Adrenal gland (tissue), 12 donors: ENCODE measurements around the gene EIF1B. TPM values are rescaled to one million over a fixed set of nuclear protein-coding genes. Genes with fewer than 3 reads are reported as not detected.
"Not testable (repeated sequence)": the region's sequence is repeated elsewhere in the genome, so short reads cannot be mapped to it uniquely, and the experiment has no call there.

Experiments used
- DNase-seq, 7 donors: peaks; one replicate each; pipeline ENCODE4 v3.0.0-alpha.2; 2019 to 2020
- H3K27ac ChIP-seq, 5 donors: fragments of 200-600 bp; sonication (generic) in 4 of 5; 1 replicate in 3 of 5; 2 replicates in 2 of 5; pipeline versions ENCODE4 v1.5.1 to v1.8.0; 2016 to 2020; ENCODE audit warnings: mild to moderate bottlenecking in 1 of 5
- H3K27me3 ChIP-seq: fragments of 200-600 bp; 2 replicates; pipeline ENCODE4 v1.8.0; 2021
- H3K36me3 ChIP-seq, 2 donors: fragments of 200-600 bp; replicated peaks in 1 of 2; 1 replicate in 1 of 2; 2 replicates in 1 of 2; pipeline versions ENCODE4 v1.5.1 to v1.8.0; 2018 to 2022
- H3K4me1 ChIP-seq, 2 donors: fragments of 200-600 bp; replicated peaks in 1 of 2; 1 replicate in 1 of 2; 2 replicates in 1 of 2; pipeline versions ENCODE4 v1.5.1 to v1.8.0; 2018 to 2021
- H3K4me3 ChIP-seq, 4 donors: fragments of 200-600 bp; sonication (generic) in 3 of 4; one replicate each; pipeline ENCODE4 v1.5.1; 2016 to 2018
- H3K9me3 ChIP-seq, 3 donors: fragments of 200-600 bp; sonication (generic) in 1 of 3; replicated peaks in 1 of 3; 1 replicate in 2 of 3; 2 replicates in 1 of 3; pipeline versions ENCODE4 v1.5.1 to v1.8.0; 2016 to 2021
- POLR2A ChIP-seq, 2 donors: fragments of 450-650 bp; IDR thresholded peaks; one replicate each; pipeline ENCODE4 v1.6.1; 2017; ENCODE audit warnings: antibody characterized with exemption in 2 of 2, mild to moderate bottlenecking in 2 of 2, moderate library complexity in 1 of 2
- WGBS, 4 donors: extraction: QIAGEN DNeasy Blood & Tissue Kit in 2 of 4; methylation state at CpG; one replicate each; pipeline versions ENCODE4 v1.1.5 to v1.1.7; 2013 to 2017; 5-methylcytosine and 5-hydroxymethylcytosine counted together
- intact Hi-C, 2 donors: fragments of 100-400 bp; cut with DNase I; formaldehyde crosslinking; loops; one replicate each; pipeline versions ENCODE4 v1.14.1 to v1.15.0; 2022 to 2023
- polyA plus RNA-seq, 3 donors: library from polyadenylated mRNA; stranded (reverse); fragments of 200-250 nt in 2 of 3; fragments of 350-450 nt in 1 of 3; fragmentation: Illumina TruSeq in 1 of 3; extraction: RNeasy Lipid Tissue Mini Kit (QIAGEN cat#74804) in 1 of 3; gene quantifications; one replicate each; pipeline ENCODE4 v1.2.3, GENCODE V29; 2013 to 2014
- total RNA-seq, 9 donors: library from RNA; depleted of rRNA in 4 of 9; stranded (reverse); fragments of >200 nt in 4 of 9; fragments of 120-200 nt in 1 of 9; fragmentation: NEBNext Ultra II Directional in 1 of 9; extraction: Animal tissue kit (Norgen Biotek cat#: 25700) in 1 of 9; gene quantifications; one replicate each; pipeline versions ENCODE4 v1.1.0 to v1.2.4, GENCODE V29; 2013 to 2023
- TF ChIP-seq, protein P1 (sequence below), 6 experiments: fragments of 450-650 bp in 4 of 6; fragments of 200-600 bp in 2 of 6; sonication (generic) in 1 of 6; IDR thresholded peaks; 1 replicate in 5 of 6; 2 replicates in 1 of 6; pipeline versions ENCODE4 v1.5.1 to v1.8.0; 2016 to 2021; ENCODE audit warnings: antibody characterized with exemption in 6 of 6, mild to moderate bottlenecking in 2 of 6, moderate library complexity in 1 of 6
- donor health status: healthy with polysubstance abuse.
- donor health status: Bipolar disorder and iron deficiency.
- donor health status: DM: yes; HTN: yes; CAD: no.
- donor health status: DM: no; HTN: no; CAD: no.
- donor health status: DM: no; HTN: no; CAD: no.
- donor health status: DM: yes; HTN: yes; CAD: no.

The EIF1B gene
- total and polyA plus RNA-seq, 12 donors = 8.8 to 133 (median 52.9) TPM

DNA sequence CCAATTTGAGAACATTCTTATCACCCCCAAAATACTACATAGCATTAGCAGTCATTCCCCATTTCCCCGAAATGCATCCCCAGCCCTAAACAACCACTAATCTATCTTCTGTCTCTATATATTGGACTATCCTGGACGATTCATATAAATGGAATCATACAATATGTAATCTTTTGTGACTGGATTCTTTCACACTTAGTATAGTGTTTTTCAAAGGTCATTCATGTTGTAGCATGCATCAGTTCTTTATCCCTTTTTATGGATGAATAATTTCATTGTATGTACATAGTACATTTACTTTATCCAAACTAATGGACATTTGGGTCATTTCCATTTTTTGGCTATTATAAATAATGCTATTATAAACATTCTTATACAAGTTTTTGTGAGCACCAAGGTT, 27.5 kb upstream of the EIF1B start:
- Histone ChIP-seq H3K9me3 (no peaks in the 10 kb centered on the region), H3K27ac (no peak overlapping the region), H3K27me3 (no peaks in the 10 kb centered on the region), H3K36me3 (no peaks in the 10 kb centered on the region), H3K4me1 (no peaks in the 10 kb centered on the region), H3K4me3 (no peak overlapping the region)
- no peak for DNase-seq
- 71 to 88% (median 79%) methylated on average over 2 of the region's 2 CpGs for WGBS, 4 donors
- intact Hi-C loops = no loop called here
- TF ChIP-seq POLR2A (IDR thresholded peaks at IDR 0.05) = no peak
- TF ChIP-seq, protein P1, sequence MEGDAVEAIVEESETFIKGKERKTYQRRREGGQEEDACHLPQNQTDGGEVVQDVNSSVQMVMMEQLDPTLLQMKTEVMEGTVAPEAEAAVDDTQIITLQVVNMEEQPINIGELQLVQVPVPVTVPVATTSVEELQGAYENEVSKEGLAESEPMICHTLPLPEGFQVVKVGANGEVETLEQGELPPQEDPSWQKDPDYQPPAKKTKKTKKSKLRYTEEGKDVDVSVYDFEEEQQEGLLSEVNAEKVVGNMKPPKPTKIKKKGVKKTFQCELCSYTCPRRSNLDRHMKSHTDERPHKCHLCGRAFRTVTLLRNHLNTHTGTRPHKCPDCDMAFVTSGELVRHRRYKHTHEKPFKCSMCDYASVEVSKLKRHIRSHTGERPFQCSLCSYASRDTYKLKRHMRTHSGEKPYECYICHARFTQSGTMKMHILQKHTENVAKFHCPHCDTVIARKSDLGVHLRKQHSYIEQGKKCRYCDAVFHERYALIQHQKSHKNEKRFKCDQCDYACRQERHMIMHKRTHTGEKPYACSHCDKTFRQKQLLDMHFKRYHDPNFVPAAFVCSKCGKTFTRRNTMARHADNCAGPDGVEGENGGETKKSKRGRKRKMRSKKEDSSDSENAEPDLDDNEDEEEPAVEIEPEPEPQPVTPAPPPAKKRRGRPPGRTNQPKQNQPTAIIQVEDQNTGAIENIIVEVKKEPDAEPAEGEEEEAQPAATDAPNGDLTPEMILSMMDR (IDR thresholded peaks at IDR 0.05) = no peak

DNA sequence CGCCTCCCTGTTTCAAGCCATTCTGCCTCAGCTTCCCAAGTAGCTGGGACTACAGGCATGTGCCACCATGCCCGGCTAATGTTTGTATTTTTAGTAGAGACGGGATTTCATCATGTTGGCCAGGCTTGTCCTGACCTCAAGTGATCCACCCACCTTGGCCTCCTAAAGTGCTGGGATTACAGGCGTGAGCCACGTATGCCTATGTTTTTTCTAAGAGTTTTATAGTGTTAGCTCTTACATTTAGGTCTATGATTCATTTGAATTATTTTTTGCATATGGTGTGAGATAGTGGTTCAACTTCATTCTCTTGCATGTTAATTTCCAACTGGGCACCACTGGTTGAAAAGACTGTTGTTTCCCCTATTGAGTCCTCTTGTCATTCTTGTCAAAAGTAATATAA, 26.4 kb upstream of the EIF1B start:
- H3K9me3 ChIP-seq, H3K36me3 ChIP-seq, H3K27me3 ChIP-seq, DNase-seq, H3K4me1 ChIP-seq, H3K4me3 ChIP-seq, intact Hi-C loops, H3K27ac ChIP-seq: not testable (repeated sequence)
- WGBS, 4 donors = 94 to 97% (median 95%) methylated on average over 5 of the region's 5 CpGs

DNA sequence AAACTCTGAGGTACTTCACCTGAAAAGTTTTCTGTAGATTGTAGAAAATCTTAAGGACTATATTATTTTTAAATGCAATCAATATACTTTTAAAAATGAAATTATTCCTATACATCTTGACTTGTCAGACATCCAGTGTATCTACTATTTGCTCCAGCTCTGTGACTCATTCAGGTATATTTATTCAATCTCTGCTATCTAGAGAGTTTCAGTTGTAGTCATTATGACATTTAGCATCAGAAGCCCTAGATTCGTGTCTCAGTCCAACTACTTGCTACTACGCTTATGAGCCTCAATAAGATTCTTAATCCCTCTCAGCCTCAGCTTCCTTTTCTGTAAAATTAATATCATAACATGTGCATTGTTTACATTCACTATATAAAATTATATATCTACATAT, 22.3 kb upstream of the EIF1B start:
- Histone ChIP-seq H3K9me3 (no peaks in the 10 kb centered on the region), H3K4me3 (no peak overlapping the region), H3K27ac (no peak overlapping the region), H3K36me3 (no peaks in the 10 kb centered on the region), H3K4me1 (no peaks in the 10 kb centered on the region), H3K27me3 (no peaks in the 10 kb centered on the region)
- WGBS, 4 donors = 93 to 97% (median 95%) methylated on average over 2 of the region's 2 CpGs
- no peak for DNase-seq
- intact Hi-C loops = no loop called here
- TF ChIP-seq POLR2A (IDR thresholded peaks at IDR 0.05) = no peak
- TF ChIP-seq, protein P1 (IDR thresholded peaks at IDR 0.05) = no peak

DNA sequence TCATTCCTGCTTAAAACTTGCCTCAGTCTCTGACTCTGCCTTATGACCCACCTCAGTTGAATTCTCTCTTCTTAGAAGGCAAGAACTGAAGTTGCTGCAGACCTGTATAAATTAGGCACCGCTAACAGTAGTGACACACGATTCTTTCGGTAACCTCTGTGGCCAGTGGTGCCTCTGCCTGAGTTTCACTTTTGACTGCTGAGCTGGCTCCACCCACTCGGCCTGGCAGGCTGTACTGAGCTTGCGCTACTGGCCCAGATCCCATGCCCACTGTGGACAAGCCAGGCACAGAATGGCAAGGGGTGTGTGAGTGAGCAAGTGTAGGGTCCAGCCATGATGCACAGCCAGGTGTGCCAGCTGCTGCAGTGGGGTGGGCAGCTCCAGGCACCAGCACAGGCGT, 19.1 kb upstream of the EIF1B start:
- no peak for TF ChIP-seq POLR2A (IDR thresholded peaks at IDR 0.05)
- TF ChIP-seq, protein P1 (IDR thresholded peaks at IDR 0.05) = no peak
- no peak overlapping the region for H3K4me3 ChIP-seq
- no peak overlapping the region for H3K27ac ChIP-seq
- no peaks in the 10 kb centered on the region for H3K9me3 ChIP-seq
- no peaks in the 10 kb centered on the region for H3K4me1 ChIP-seq
- intact Hi-C loops = no loop called here
- no peaks in the 10 kb centered on the region for H3K36me3 ChIP-seq
- no peak for DNase-seq
- 92 to 96% (median 95%) methylated on average over 6 of the region's 6 CpGs for WGBS, 4 donors
- H3K27me3 ChIP-seq = no peaks in the 10 kb centered on the region

DNA sequence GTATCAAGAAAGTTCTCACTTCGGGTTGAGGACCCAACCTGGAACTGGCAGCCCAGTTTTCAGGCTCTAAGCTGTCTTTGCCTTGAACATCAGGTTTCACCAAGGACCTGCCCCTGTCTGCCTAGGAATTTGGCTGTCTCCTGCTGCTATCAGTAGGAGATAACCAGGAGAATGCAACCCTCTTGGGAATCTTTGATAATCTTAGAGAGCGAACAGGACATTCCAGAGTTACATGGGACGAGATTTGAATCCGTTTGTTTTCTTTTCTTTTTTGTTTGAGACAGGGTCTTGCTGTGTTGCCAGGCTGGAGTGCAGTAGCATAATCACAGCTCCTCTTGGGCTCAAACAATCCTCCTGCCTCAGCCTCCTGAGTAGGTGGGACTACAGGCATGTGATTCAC, 18.0 kb upstream of the EIF1B start:
- no peaks in the 10 kb centered on the region for H3K4me1 ChIP-seq
- TF ChIP-seq, protein P1 (IDR thresholded peaks at IDR 0.05) = no peak
- TF ChIP-seq POLR2A (IDR thresholded peaks at IDR 0.05) = no peak
- no peak overlapping the region for H3K4me3 ChIP-seq
- H3K9me3 ChIP-seq = no peaks in the 10 kb centered on the region
- no peak overlapping the region for H3K27ac ChIP-seq
- DNase-seq = no peak
- no peaks in the 10 kb centered on the region for H3K36me3 ChIP-seq
- intact Hi-C loops = no loop called here
- H3K27me3 ChIP-seq = no peaks in the 10 kb centered on the region
- 88 to 94% (median 90%) methylated on average over 4 of the region's 4 CpGs for WGBS, 4 donors
